Nephron (organoid): ENCODE measurements around the gene ARG2.
"Not testable (repeated sequence)": the region's sequence is repeated elsewhere in the genome, so short reads cannot be mapped to it uniquely, and the experiment has no call there.

Experiments
- H3K27ac Mint-ChIP-seq, 3 experiments: 2 replicates each; pipeline ENCODE4 v1.8.0; 2020; ENCODE audit warnings: mixed read lengths in 3 of 3, mild to moderate bottlenecking in 2 of 3, moderate library complexity in 1 of 3
- H3K27me3 Mint-ChIP-seq: 2 replicates; pipeline ENCODE4 v1.8.0; 2021; ENCODE audit warnings: low read depth, mild to moderate bottlenecking, moderate library complexity, mixed read lengths
- H3K36me3 Mint-ChIP-seq: 2 replicates; pipeline ENCODE4 v1.8.0; 2020; ENCODE audit warnings: low read depth, mixed read lengths
- H3K4me1 Mint-ChIP-seq: 2 replicates; pipeline ENCODE4 v1.8.0; 2020; ENCODE audit warnings: mixed read lengths
- H3K4me3 Mint-ChIP-seq, 3 experiments: 2 replicates each; pipeline ENCODE4 v1.8.0; 2020; ENCODE audit warnings: mild to moderate bottlenecking in 3 of 3, mixed read lengths in 3 of 3, moderate library complexity in 2 of 3
- H3K9me3 Mint-ChIP-seq: 2 replicates; pipeline ENCODE4 v1.8.0; 2020; ENCODE audit warnings: mixed read lengths
- CTCF ChIP-seq, 3 experiments: fragments of 200-600 bp; sonication (generic); IDR thresholded peaks; one replicate each; pipeline ENCODE4 v1.5.0; 2021; ENCODE audit warnings: antibody characterized with exemption in 3 of 3; ENCODE audit not compliant: unreplicated experiment in 3 of 3

The ARG2 gene

GRCh38 chr14:67589204-67589770 is 30.4 kb upstream of the ARG2 start:
- TF ChIP-seq CTCF (IDR thresholded peaks at IDR 0.05; ENCODE audit: unreplicated experiment in 3 of 3) = no peak
- Mint-ChIP-seq H3K9me3 (no peaks in the 10 kb centered on the region), H3K4me1 (no peaks in the 10 kb centered on the region), H3K27ac (no peak overlapping the region), H3K27me3 (no peaks in the 10 kb centered on the region), H3K4me3 (no peak overlapping the region), H3K36me3 (peaks cover 31% of the 10 kb centered on the region)

- not testable (repeated sequence) for H3K27me3 Mint-ChIP-seq, H3K4me3 Mint-ChIP-seq, H3K4me1 Mint-ChIP-seq, H3K9me3 Mint-ChIP-seq
- Mint-ChIP-seq H3K27ac (peak overlapping the region in 1 of 3 experiments; percentile 85), H3K36me3 (peaks cover 25% of the 10 kb centered on the region)
Observed at GRCh38 chr14:67593650-67594049, 26.1 kb upstream of the ARG2 start.

- H3K27ac Mint-ChIP-seq = no peak overlapping the region
- H3K9me3 Mint-ChIP-seq = no peaks in the 10 kb centered on the region
- no peak for TF ChIP-seq CTCF (IDR thresholded peaks at IDR 0.05; ENCODE audit: unreplicated experiment in 3 of 3)
- H3K4me3 Mint-ChIP-seq = no peak overlapping the region
- H3K27me3 Mint-ChIP-seq = no peaks in the 10 kb centered on the region
- H3K36me3 Mint-ChIP-seq = peaks cover 19% of the 10 kb centered on the region
- H3K4me1 Mint-ChIP-seq = peaks cover 8% of the 10 kb centered on the region
Observed at GRCh38 chr14:67595392-67595791, 24.3 kb upstream of the ARG2 start.

- TF ChIP-seq CTCF (IDR thresholded peaks at IDR 0.05; ENCODE audit: unreplicated experiment in 3 of 3) = peak; percentile 56 to 70 (median 69)
- Mint-ChIP-seq H3K4me3 (peak within 1 kb of the TSS; percentile 95 to 97 (median 95)), H3K9me3 (no peaks in the 10 kb centered on the region), H3K27me3 (no peaks in the 10 kb centered on the region), H3K36me3 (peaks cover 10% of the 10 kb centered on the region), H3K27ac (peak within 1 kb of the TSS; percentile 88 to 98 (median 98)), H3K4me1 (peaks cover 8% of the 10 kb centered on the region)
Observed at GRCh38 chr14:67599698-67600561, 19.8 kb upstream of the ARG2 start, which contains the start of gene PIGH. Gene PIGH, minus strand, starts transcription at chr14:67600268. Its CDS starts 65 bp downstream, at chr14:67600203.

GRCh38 chr14:67600562-67600974 is 19.2 kb upstream of the ARG2 start:
- peak overlapping the region; percentile 88 to 98 (median 98) for H3K27ac Mint-ChIP-seq
- not testable (repeated sequence) for H3K9me3 Mint-ChIP-seq, H3K36me3 Mint-ChIP-seq, H3K4me1 Mint-ChIP-seq, H3K27me3 Mint-ChIP-seq
- peak overlapping the region; percentile 95 to 97 (median 95) for H3K4me3 Mint-ChIP-seq

GRCh38 chr14:67602076-67602475 is 17.6 kb upstream of the ARG2 start:
- Mint-ChIP-seq H3K9me3 (no peaks in the 10 kb centered on the region), H3K27me3 (no peaks in the 10 kb centered on the region), H3K27ac (no peak overlapping the region), H3K4me1 (peaks cover 8% of the 10 kb centered on the region), H3K36me3 (no peaks in the 10 kb centered on the region), H3K4me3 (peak overlapping the region; percentile 55 to 73 (median 60))
- no peak for TF ChIP-seq CTCF (IDR thresholded peaks at IDR 0.05; ENCODE audit: unreplicated experiment in 3 of 3)
